Fibroblast of lung (primary cell): Measurements from ENCODE around the gene NXPH4.

Experiments
- CTCF ChIP-seq, 2 donors: IDR thresholded peaks in 1 of 2; conservative IDR thresholded peaks in 1 of 2; 1 replicate in 1 of 2; 2 replicates in 1 of 2; pipeline ENCODE4 v1.5.1; 2011 to 2012; ENCODE audit warnings: low read length in 2 of 2, control low read depth in 1 of 2, inconsistent platforms in 1 of 2, low read depth in 1 of 2, mild to moderate bottlenecking in 1 of 2
- EZH2 ChIP-seq: IDR thresholded peaks from 2 replicates; pipeline ENCODE4 v1.5.1; 2012; ENCODE audit warnings: low read length, control low read depth, mild to moderate bottlenecking; ENCODE audit errors: missing control alignments

GRCh38 chr12:57227315-57228115 is 10.9 kb downstream of the NXPH4 start:
- TF ChIP-seq CTCF (conservative IDR thresholded peaks at IDR 0.05 in 1 of 2, IDR thresholded peaks at IDR 0.05 in 1 of 2; ENCODE audit: low read depth in 1 of 2, low read length in 2 of 2) (no peak), EZH2 (no peak)
